Measurements from ENCODE around the gene NAV3. TPM values are rescaled to one million over a fixed set of nuclear protein-coding genes. Genes with fewer than 3 reads are reported as not detected.

Gene NAV3
- total and polyA plus RNA-seq, 5 experiments from 2014 or later: not detected

DNA sequence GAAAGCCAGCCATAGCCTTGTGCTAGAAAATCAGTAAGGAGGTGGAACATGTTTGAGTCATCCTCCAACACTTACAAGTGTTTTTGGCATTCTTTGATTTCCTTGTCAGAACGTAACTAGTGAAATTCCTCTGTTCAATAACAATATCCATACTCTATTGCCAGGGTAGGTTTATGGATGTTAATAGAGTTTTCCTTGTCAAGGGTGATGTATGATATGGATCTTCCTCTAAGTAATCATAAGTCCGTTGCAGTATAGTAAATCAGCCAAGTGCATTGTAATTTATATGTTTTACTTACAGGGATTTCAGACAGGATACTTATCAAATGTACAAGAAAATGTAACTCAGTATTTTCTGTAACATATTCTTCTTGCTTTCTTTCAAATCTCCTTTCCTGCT lies 19.4 kb downstream of the NAV3 start:
- POLR2A ChIA-PET: no interaction called here
- no peak for ATAC-seq

GRCh38 chr12:77850698-77851097 lies 20.0 kb downstream of the NAV3 start:
- Mint-ChIP-seq H3K36me3 (no peaks in the 10 kb centered on the region), H3K27ac (no peak overlapping the region), H3K9me3 (peaks cover 0 to 10% (median 1%) of the 10 kb centered on the region in 9 donors), H3K27me3 (no peaks in the 10 kb centered on the region), H3K4me1 (no peaks in the 10 kb centered on the region), H3K4me3 (no peak overlapping the region)
- POLR2A ChIA-PET: no interaction called here
- DNase-seq: no peak
- ATAC-seq: no peak

More for the DNA sequence above, 19.4 kb downstream of the NAV3 start:
- Mint-ChIP-seq H3K36me3 (no peaks in the 10 kb centered on the region), H3K27me3 (no peaks in the 10 kb centered on the region), H3K9me3 (peaks cover 0 to 10% (median 1%) of the 10 kb centered on the region in 9 donors), H3K4me3 (no peak overlapping the region), H3K27ac (no peak overlapping the region), H3K4me1 (no peaks in the 10 kb centered on the region)
- DNase-seq: no peak

DNA sequence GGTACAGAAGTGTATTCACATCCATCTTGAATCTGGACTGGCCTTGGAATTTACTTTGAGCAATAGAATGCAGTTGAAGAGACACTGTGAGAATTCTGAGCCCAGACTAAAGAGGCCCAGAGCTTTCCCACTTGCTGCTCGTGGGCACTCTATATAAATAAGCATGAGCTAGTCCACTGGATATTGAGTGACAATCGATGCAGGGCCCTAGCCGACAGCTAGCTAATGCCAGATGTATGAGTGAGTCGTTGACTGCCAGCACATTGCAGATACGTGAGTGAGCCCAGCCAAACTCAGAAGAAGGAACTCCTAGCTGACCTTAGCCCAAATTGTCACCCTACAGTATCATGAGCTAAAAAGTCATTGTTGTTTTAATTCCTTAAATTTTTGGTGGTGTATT lies 24.9 kb downstream of the NAV3 start:
- Mint-ChIP-seq H3K9me3 (peaks cover 0 to 7% (median 0%) of the 10 kb centered on the region in 9 donors), H3K27me3 (no peaks in the 10 kb centered on the region), H3K36me3 (no peaks in the 10 kb centered on the region), H3K4me1 (no peaks in the 10 kb centered on the region), H3K4me3 (no peak overlapping the region), H3K27ac (no peak overlapping the region)
- no peak for DNase-seq
- ATAC-seq: no peak
- POLR2A ChIA-PET: no interaction called here

- Mint-ChIP-seq H3K4me1 (no peaks in the 10 kb centered on the region), H3K27ac (no peak overlapping the region), H3K4me3 (no peak overlapping the region), H3K27me3 (no peaks in the 10 kb centered on the region), H3K36me3 (no peaks in the 10 kb centered on the region), H3K9me3 (peaks cover 0 to 5% (median 3%) of the 10 kb centered on the region in 9 donors)
- DNase-seq (no peak), ATAC-seq (no peak)
- POLR2A ChIA-PET: no interaction called here
Measured at GRCh38 chr12:77861317-77861716, 30.6 kb downstream of the NAV3 start.

DNA sequence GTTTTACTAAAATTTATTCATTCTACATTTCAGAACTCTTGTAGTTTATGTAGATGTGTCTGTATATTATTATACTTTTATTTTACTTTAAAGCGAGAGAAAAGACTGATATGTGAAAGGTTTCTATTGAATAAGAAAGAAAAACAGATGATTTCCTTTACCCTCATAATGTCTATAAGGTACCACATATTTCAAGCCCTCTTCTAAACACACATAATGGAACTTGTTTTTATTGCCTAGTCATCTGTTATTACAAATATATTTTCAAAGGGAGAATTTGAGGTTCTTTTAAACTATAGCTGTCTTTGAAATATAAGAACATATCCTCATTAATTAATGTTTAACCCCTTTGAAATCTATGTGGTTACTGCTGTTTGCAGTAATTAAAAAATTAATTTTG lies 34.5 kb downstream of the NAV3 start:
- no peak overlapping the region for H3K4me3 Mint-ChIP-seq
- H3K36me3 Mint-ChIP-seq: no peaks in the 10 kb centered on the region
- no peaks in the 10 kb centered on the region for H3K27me3 Mint-ChIP-seq
- POLR2A ChIA-PET: no interaction called here
- H3K9me3 Mint-ChIP-seq: peaks cover 0 to 12% (median 2%) of the 10 kb centered on the region in 9 donors
- no peaks in the 10 kb centered on the region for H3K4me1 Mint-ChIP-seq
- ATAC-seq (no peak), DNase-seq (no peak)
- H3K27ac Mint-ChIP-seq: no peak overlapping the region

GRCh38 chr12:77878901-77879300 lies 48.2 kb downstream of the NAV3 start:
- no peak for ATAC-seq
- H3K27ac Mint-ChIP-seq: no peak overlapping the region
- no peaks in the 10 kb centered on the region for H3K4me1 Mint-ChIP-seq
- no peak overlapping the region for H3K4me3 Mint-ChIP-seq
- no peak for DNase-seq
- H3K36me3 Mint-ChIP-seq: no peaks in the 10 kb centered on the region
- POLR2A ChIA-PET: no interaction called here
- no peaks in the 10 kb centered on the region for H3K27me3 Mint-ChIP-seq
- H3K9me3 Mint-ChIP-seq: peaks cover 0 to 12% (median 4%) of the 10 kb centered on the region in 9 donors

DNA sequence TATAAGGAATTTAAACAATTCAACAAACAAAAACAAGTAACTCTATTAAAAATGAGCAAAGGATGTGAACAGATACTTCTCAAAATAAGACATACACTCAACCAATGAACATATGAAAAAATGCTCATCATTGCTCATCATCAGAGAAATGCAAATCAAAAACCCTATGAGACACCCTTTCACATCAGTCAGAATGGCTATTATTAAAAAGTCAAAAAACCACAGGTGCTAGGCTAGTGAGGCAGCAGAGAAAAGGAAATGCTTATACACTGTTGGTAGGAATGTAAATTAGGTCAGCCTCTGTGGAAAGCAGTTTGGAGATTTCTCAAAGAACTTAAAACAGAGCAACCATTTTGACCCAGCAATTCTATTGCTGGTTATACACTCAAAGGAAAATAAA lies 52.0 kb downstream of the NAV3 start:
- Mint-ChIP-seq H3K4me3 (no peak overlapping the region), H3K9me3 (peaks cover 0 to 21% (median 6%) of the 10 kb centered on the region in 9 donors), H3K27me3 (no peaks in the 10 kb centered on the region), H3K4me1 (no peaks in the 10 kb centered on the region), H3K27ac (no peak overlapping the region), H3K36me3 (no peaks in the 10 kb centered on the region)
- DNase-seq (no peak), ATAC-seq (no peak)
- POLR2A ChIA-PET: no interaction called here

DNA sequence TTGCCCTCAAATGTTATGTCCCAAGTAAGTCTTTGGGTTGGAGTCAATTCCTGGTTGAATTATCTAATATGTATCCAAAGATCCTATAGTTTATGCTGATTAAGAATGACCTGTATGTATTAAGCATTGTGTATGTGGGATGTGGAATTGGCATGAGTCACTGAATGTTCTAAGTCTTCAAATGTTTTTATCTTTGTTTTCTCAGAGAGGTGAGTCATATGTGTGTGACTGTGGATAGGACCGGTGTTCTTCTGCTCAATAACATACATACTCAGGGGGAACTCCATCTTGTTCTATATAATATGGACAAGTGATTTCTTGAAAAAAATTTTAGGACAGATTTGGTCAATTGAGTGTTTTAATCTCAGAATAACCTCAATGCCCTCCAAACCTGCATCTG lies 57.9 kb downstream of the NAV3 start:
- ATAC-seq (no peak), DNase-seq (no peak)
- Mint-ChIP-seq H3K36me3 (no peaks in the 10 kb centered on the region), H3K9me3 (peaks cover 0 to 16% (median 4%) of the 10 kb centered on the region in 9 donors), H3K27ac (no peak overlapping the region), H3K4me3 (no peak overlapping the region), H3K4me1 (no peaks in the 10 kb centered on the region), H3K27me3 (no peaks in the 10 kb centered on the region)
- POLR2A ChIA-PET: no interaction called here

GRCh38 chr12:77891518-77892147 lies 60.9 kb downstream of the NAV3 start:
- no peaks in the 10 kb centered on the region for H3K4me1 Mint-ChIP-seq
- DNase-seq: no peak
- no peak overlapping the region for H3K27ac Mint-ChIP-seq
- ATAC-seq: no peak
- POLR2A ChIA-PET: no interaction called here
- H3K36me3 Mint-ChIP-seq: no peaks in the 10 kb centered on the region
- peaks cover 0 to 27% (median 3%) of the 10 kb centered on the region in 9 donors for H3K9me3 Mint-ChIP-seq
- H3K4me3 Mint-ChIP-seq: no peak overlapping the region
- H3K27me3 Mint-ChIP-seq: no peaks in the 10 kb centered on the region

DNA sequence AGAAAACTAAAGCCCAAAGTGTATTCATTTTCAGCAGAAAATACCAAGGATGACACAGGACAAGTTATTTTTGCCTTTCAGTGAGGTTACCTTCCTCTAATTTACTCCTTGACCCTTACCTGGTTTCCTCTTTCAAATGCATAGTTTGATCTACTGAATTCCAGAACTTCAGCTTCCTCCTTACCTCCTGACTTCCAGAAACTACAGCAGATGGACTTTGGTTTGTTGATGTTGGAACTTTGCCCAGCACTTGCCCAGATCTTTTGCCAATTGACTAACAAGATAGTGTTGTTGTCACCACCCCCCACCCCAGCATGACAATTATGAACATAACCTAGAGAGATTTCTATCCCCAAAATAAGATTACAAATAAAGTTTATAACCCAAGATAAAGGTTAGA lies 63.2 kb downstream of the NAV3 start:
- H3K36me3 Mint-ChIP-seq: no peaks in the 10 kb centered on the region
- peaks cover 0 to 27% (median 3%) of the 10 kb centered on the region in 9 donors for H3K9me3 Mint-ChIP-seq
- H3K4me3 Mint-ChIP-seq: no peak overlapping the region
- POLR2A ChIA-PET: no interaction called here
- no peaks in the 10 kb centered on the region for H3K27me3 Mint-ChIP-seq
- DNase-seq: no peak
- ATAC-seq: no peak
- no peaks in the 10 kb centered on the region for H3K4me1 Mint-ChIP-seq
- no peak overlapping the region for H3K27ac Mint-ChIP-seq

DNA sequence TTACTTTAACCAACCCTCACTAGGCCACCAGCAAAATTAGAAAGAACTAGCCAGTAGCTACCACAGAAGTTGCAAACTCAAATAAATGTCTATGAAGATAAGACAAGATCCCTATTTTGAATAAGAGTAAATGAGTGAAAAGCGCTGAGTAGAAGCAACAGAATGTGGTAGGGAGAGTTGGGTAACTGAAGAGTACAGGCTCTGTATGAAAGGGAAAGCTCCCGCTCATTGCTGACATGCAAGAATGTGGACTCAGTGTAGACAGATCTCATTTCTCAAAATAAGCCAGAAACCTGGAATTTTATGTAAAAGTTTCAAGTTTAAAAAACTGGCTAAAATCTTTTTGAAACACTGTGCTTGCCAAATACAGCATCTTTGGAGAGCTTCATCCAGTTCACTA lies 63.9 kb downstream of the NAV3 start:
- POLR2A ChIA-PET: no interaction called here
- Mint-ChIP-seq H3K9me3 (peaks cover 0 to 27% (median 3%) of the 10 kb centered on the region in 9 donors), H3K27ac (no peak overlapping the region), H3K4me1 (no peaks in the 10 kb centered on the region), H3K27me3 (no peaks in the 10 kb centered on the region), H3K4me3 (no peak overlapping the region), H3K36me3 (no peaks in the 10 kb centered on the region)
- ATAC-seq (no peak), DNase-seq (no peak)

GRCh38 chr12:77895699-77896098 lies 65.0 kb downstream of the NAV3 start:
- DNase-seq (no peak), ATAC-seq (no peak)
- no peak overlapping the region for H3K27ac Mint-ChIP-seq
- H3K4me3 Mint-ChIP-seq: no peak overlapping the region
- H3K9me3 Mint-ChIP-seq: peaks cover 0 to 27% (median 7%) of the 10 kb centered on the region in 9 donors
- no peaks in the 10 kb centered on the region for H3K27me3 Mint-ChIP-seq
- H3K4me1 Mint-ChIP-seq: no peaks in the 10 kb centered on the region
- H3K36me3 Mint-ChIP-seq: no peaks in the 10 kb centered on the region
- POLR2A ChIA-PET: no interaction called here

DNA sequence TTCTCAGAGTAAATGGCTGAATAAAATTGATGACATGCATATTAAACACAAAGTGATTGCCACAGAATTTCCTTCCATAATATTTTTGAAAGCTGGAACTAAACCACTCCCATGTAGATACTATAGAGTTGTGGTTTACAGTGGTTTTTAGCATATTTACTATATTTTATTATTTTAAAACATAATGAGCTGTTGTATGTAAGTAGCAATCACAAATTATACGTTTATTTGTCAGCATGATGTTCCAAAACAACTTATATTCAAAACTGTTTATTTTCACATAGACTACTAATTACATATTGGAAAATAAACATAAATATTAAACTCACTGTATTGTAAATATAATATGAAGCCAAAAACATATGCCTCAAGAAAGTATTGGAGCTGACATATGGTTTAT lies 77.2 kb downstream of the NAV3 start:
- Mint-ChIP-seq H3K9me3 (peaks cover 0 to 12% (median 6%) of the 10 kb centered on the region in 9 donors), H3K27me3 (no peaks in the 10 kb centered on the region), H3K4me3 (no peak overlapping the region), H3K4me1 (no peaks in the 10 kb centered on the region), H3K36me3 (no peaks in the 10 kb centered on the region), H3K27ac (no peak overlapping the region)
- POLR2A ChIA-PET: no interaction called here
- ATAC-seq (no peak), DNase-seq (no peak)

DNA sequence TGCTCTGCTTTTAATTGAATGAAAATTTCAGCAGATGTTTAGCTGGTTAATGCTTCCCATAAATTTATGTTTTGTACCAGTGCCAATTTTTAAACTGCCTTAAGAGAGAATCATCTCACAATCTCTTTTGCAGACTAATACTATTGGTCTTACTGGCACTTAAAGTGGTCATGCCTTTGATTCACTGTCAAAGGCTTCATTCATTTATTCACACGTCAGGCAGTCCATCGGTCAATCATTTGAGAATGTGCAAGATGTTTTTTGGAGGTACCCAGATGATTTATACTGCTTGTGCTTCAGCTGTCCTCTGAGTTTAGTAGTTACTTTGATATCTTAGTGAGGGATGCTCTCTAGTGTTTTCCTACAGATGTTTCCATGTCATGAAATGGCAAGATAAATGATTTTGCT lies 83.4 kb downstream of the NAV3 start:
- Mint-ChIP-seq H3K4me1 (no peaks in the 10 kb centered on the region), H3K9me3 (peaks cover 0 to 16% (median 8%) of the 10 kb centered on the region in 9 donors), H3K27me3 (no peaks in the 10 kb centered on the region), H3K27ac (no peak overlapping the region), H3K4me3 (no peak overlapping the region), H3K36me3 (no peaks in the 10 kb centered on the region)
- POLR2A ChIA-PET: no interaction called here
- DNase-seq (no peak), ATAC-seq (no peak)

All from naive thymus-derived CD8-positive, alpha-beta T cell (primary cell).